ENCODE data around the gene ALDOA.
"Not testable (repeated sequence)": the region's sequence is repeated elsewhere in the genome, so short reads cannot be mapped to it uniquely, and the experiment has no call there.

ALDOA gene

GRCh38 chr16:30040690-30041089, 24.9 kb upstream of the ALDOA start:
- not testable (repeated sequence) for H3K27ac ChIP-seq (ENCODE audit: insufficient read depth, low read depth, low read length, poor library complexity, severe bottlenecking); H3K27me3 ChIP-seq (ENCODE audit: control insufficient read depth, insufficient read depth, low read length, poor library complexity, severe bottlenecking); H3K4me1 ChIP-seq (ENCODE audit: control insufficient read depth, insufficient read depth, low read length); H3K36me3 ChIP-seq (ENCODE audit: control insufficient read depth, insufficient read depth, low read length); H3K9me3 ChIP-seq (ENCODE audit: control insufficient read depth, low read length); H3K4me3 ChIP-seq (ENCODE audit: insufficient read depth, low read depth, low read length)
- WGBS, 2 experiments = 85 to 88% methylated on average over 5 of the region's 5 CpGs

GRCh38 chr16:30041841-30042240, 23.7 kb upstream of the ALDOA start:
- WGBS, 2 experiments = 64 to 72% methylated on average over 1 to 2 of the region's 5 CpGs
- Histone ChIP-seq H3K27ac (ENCODE audit: insufficient read depth, low read depth, low read length, poor library complexity, severe bottlenecking) (no peak overlapping the region), H3K27me3 (ENCODE audit: control insufficient read depth, insufficient read depth, low read length, poor library complexity, severe bottlenecking) (no peaks in the 10 kb centered on the region), H3K4me3 (ENCODE audit: insufficient read depth, low read depth, low read length) (no peak overlapping the region), H3K36me3 (ENCODE audit: control insufficient read depth, insufficient read depth, low read length) (no peaks in the 10 kb centered on the region), H3K4me1 (ENCODE audit: control insufficient read depth, insufficient read depth, low read length) (no peaks in the 10 kb centered on the region), H3K9me3 (ENCODE audit: control insufficient read depth, low read length) (no peaks in the 10 kb centered on the region)

GRCh38 chr16:30046178-30046577, 19.4 kb upstream of the ALDOA start:
- no peaks in the 10 kb centered on the region for H3K27me3 ChIP-seq (ENCODE audit: control insufficient read depth, insufficient read depth, low read length, poor library complexity, severe bottlenecking)
- H3K4me1 ChIP-seq (ENCODE audit: control insufficient read depth, insufficient read depth, low read length) = no peaks in the 10 kb centered on the region
- no peak overlapping the region for H3K4me3 ChIP-seq (ENCODE audit: insufficient read depth, low read depth, low read length)
- H3K27ac ChIP-seq (ENCODE audit: insufficient read depth, low read depth, low read length, poor library complexity, severe bottlenecking) = no peak overlapping the region
- no peaks in the 10 kb centered on the region for H3K36me3 ChIP-seq (ENCODE audit: control insufficient read depth, insufficient read depth, low read length)
- 86 to 87% methylated on average over 8 of the region's 8 CpGs for WGBS, 2 experiments
- no peaks in the 10 kb centered on the region for H3K9me3 ChIP-seq (ENCODE audit: control insufficient read depth, low read length)

GRCh38 chr16:30046588-30046987, 19.0 kb upstream of the ALDOA start:
- no peak overlapping the region for H3K4me3 ChIP-seq (ENCODE audit: insufficient read depth, low read depth, low read length)
- WGBS, 2 experiments = 100% methylated on average over 1 of the region's 1 CpG; no CpG with 5 or more reads in 1 of the 2 experiments
- H3K4me1 ChIP-seq (ENCODE audit: control insufficient read depth, insufficient read depth, low read length) = no peaks in the 10 kb centered on the region
- no peak overlapping the region for H3K27ac ChIP-seq (ENCODE audit: insufficient read depth, low read depth, low read length, poor library complexity, severe bottlenecking)
- H3K9me3 ChIP-seq (ENCODE audit: control insufficient read depth, low read length) = no peaks in the 10 kb centered on the region
- H3K36me3 ChIP-seq (ENCODE audit: control insufficient read depth, insufficient read depth, low read length) = no peaks in the 10 kb centered on the region
- no peaks in the 10 kb centered on the region for H3K27me3 ChIP-seq (ENCODE audit: control insufficient read depth, insufficient read depth, low read length, poor library complexity, severe bottlenecking)

GRCh38 chr16:30049871-30050270, 15.7 kb upstream of the ALDOA start:
- Histone ChIP-seq H3K36me3 (ENCODE audit: control insufficient read depth, insufficient read depth, low read length) (no peaks in the 10 kb centered on the region), H3K4me1 (ENCODE audit: control insufficient read depth, insufficient read depth, low read length) (no peaks in the 10 kb centered on the region), H3K27ac (ENCODE audit: insufficient read depth, low read depth, low read length, poor library complexity, severe bottlenecking) (no peak overlapping the region), H3K27me3 (ENCODE audit: control insufficient read depth, insufficient read depth, low read length, poor library complexity, severe bottlenecking) (no peaks in the 10 kb centered on the region), H3K9me3 (ENCODE audit: control insufficient read depth, low read length) (no peaks in the 10 kb centered on the region), H3K4me3 (ENCODE audit: insufficient read depth, low read depth, low read length) (no peak overlapping the region)
- 94 to 95% methylated on average over 8 of the region's 8 CpGs for WGBS, 2 experiments

GRCh38 chr16:30051518-30051917, 14.0 kb upstream of the ALDOA start:
- Histone ChIP-seq H3K9me3 (ENCODE audit: control insufficient read depth, low read length) (no peaks in the 10 kb centered on the region), H3K27me3 (ENCODE audit: control insufficient read depth, insufficient read depth, low read length, poor library complexity, severe bottlenecking) (no peaks in the 10 kb centered on the region), H3K27ac (ENCODE audit: insufficient read depth, low read depth, low read length, poor library complexity, severe bottlenecking) (no peak overlapping the region), H3K4me3 (ENCODE audit: insufficient read depth, low read depth, low read length) (no peak overlapping the region), H3K4me1 (ENCODE audit: control insufficient read depth, insufficient read depth, low read length) (no peaks in the 10 kb centered on the region), H3K36me3 (ENCODE audit: control insufficient read depth, insufficient read depth, low read length) (no peaks in the 10 kb centered on the region)
- WGBS, 2 experiments = 88 to 92% methylated on average over 3 of the region's 3 CpGs

- Histone ChIP-seq H3K27ac (ENCODE audit: insufficient read depth, low read depth, low read length, poor library complexity, severe bottlenecking) (no peak overlapping the region), H3K36me3 (ENCODE audit: control insufficient read depth, insufficient read depth, low read length) (no peaks in the 10 kb centered on the region), H3K4me1 (ENCODE audit: control insufficient read depth, insufficient read depth, low read length) (no peaks in the 10 kb centered on the region), H3K9me3 (ENCODE audit: control insufficient read depth, low read length) (no peaks in the 10 kb centered on the region), H3K4me3 (ENCODE audit: insufficient read depth, low read depth, low read length) (peak overlapping the region; percentile 81), H3K27me3 (ENCODE audit: control insufficient read depth, insufficient read depth, low read length, poor library complexity, severe bottlenecking) (no peaks in the 10 kb centered on the region)
- 3 to 4% methylated on average over 55 to 56 of the region's 58 CpGs for WGBS, 2 experiments
These were observed 12.7 kb upstream of the ALDOA start for GRCh38 chr16:30052671-30053372.

GRCh38 chr16:30053376-30054015, 12.1 kb upstream of the ALDOA start:
- Histone ChIP-seq H3K36me3 (ENCODE audit: control insufficient read depth, insufficient read depth, low read length) (no peaks in the 10 kb centered on the region), H3K9me3 (ENCODE audit: control insufficient read depth, low read length) (no peaks in the 10 kb centered on the region), H3K4me3 (ENCODE audit: insufficient read depth, low read depth, low read length) (peak overlapping the region; percentile 81), H3K27ac (ENCODE audit: insufficient read depth, low read depth, low read length, poor library complexity, severe bottlenecking) (no peak overlapping the region), H3K27me3 (ENCODE audit: control insufficient read depth, insufficient read depth, low read length, poor library complexity, severe bottlenecking) (no peaks in the 10 kb centered on the region), H3K4me1 (ENCODE audit: control insufficient read depth, insufficient read depth, low read length) (no peaks in the 10 kb centered on the region)
- 17 to 20% methylated on average over 19 of the region's 19 CpGs for WGBS, 2 experiments

GRCh38 chr16:30054451-30054850, 11.1 kb upstream of the ALDOA start:
- Histone ChIP-seq H3K4me1 (ENCODE audit: control insufficient read depth, insufficient read depth, low read length) (no peaks in the 10 kb centered on the region), H3K27ac (ENCODE audit: insufficient read depth, low read depth, low read length, poor library complexity, severe bottlenecking) (no peak overlapping the region), H3K9me3 (ENCODE audit: control insufficient read depth, low read length) (no peaks in the 10 kb centered on the region), H3K4me3 (ENCODE audit: insufficient read depth, low read depth, low read length) (no peak overlapping the region), H3K36me3 (ENCODE audit: control insufficient read depth, insufficient read depth, low read length) (no peaks in the 10 kb centered on the region), H3K27me3 (ENCODE audit: control insufficient read depth, insufficient read depth, low read length, poor library complexity, severe bottlenecking) (no peaks in the 10 kb centered on the region)
- 71 to 75% methylated on average over 8 of the region's 8 CpGs for WGBS, 2 experiments

GRCh38 chr16:30054959-30055553, 10.5 kb upstream of the ALDOA start:
- Histone ChIP-seq H3K27me3 (ENCODE audit: control insufficient read depth, insufficient read depth, low read length, poor library complexity, severe bottlenecking) (no peaks in the 10 kb centered on the region), H3K9me3 (ENCODE audit: control insufficient read depth, low read length) (no peaks in the 10 kb centered on the region), H3K4me3 (ENCODE audit: insufficient read depth, low read depth, low read length) (no peak overlapping the region), H3K27ac (ENCODE audit: insufficient read depth, low read depth, low read length, poor library complexity, severe bottlenecking) (no peak overlapping the region), H3K36me3 (ENCODE audit: control insufficient read depth, insufficient read depth, low read length) (no peaks in the 10 kb centered on the region), H3K4me1 (ENCODE audit: control insufficient read depth, insufficient read depth, low read length) (no peaks in the 10 kb centered on the region)
- WGBS, 2 experiments = 32 to 34% methylated on average over 10 of the region's 10 CpGs

Data from ectodermal cell (in vitro differentiated cells).